Activated CD4-positive, CD25-positive, alpha-beta regulatory T cell (primary cell): ENCODE data around the gene LPP.
A peak's percentile ranks its signal among the peaks of the same experiment; 100 is the strongest.
"Not testable (repeated sequence)": the region's sequence is repeated elsewhere in the genome, so short reads cannot be mapped to it uniquely, and the experiment has no call there.

Source experiments
- DNase-seq, 4 experiments: peaks; one replicate each; lab custom pipeline; 2025; lab: John Stamatoyannopoulos, UW

The LPP gene

GRCh38 chr3:188154014-188154808 lies at the start of gene LPP:
TSS of gene LPP (plus strand) at chr3:188154157. CDS start at chr3:188406121, 251,964 bp downstream.
- DNase-seq: peak; percentile 59 to 72 (median 66)

DNA sequence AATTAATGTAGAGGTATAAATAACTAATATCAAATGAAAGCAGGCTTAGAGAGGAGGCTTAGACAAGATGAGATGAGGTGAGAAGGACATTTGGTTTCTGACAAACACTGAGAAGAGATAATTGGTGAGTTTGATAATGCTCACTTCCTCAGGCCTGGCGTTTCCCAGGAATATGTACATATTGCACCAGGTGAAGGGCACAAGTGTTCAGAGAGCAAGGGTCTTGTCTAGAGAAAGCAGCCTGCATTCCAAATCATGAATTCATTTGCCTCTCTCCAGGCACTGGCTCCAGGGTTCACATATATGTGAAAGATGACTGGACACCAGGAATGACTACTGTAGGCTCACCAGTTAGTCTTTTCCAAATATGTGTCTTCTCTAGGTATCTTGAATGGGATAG lies 48.0 kb upstream of the LPP start:
- no peak for DNase-seq

DNA sequence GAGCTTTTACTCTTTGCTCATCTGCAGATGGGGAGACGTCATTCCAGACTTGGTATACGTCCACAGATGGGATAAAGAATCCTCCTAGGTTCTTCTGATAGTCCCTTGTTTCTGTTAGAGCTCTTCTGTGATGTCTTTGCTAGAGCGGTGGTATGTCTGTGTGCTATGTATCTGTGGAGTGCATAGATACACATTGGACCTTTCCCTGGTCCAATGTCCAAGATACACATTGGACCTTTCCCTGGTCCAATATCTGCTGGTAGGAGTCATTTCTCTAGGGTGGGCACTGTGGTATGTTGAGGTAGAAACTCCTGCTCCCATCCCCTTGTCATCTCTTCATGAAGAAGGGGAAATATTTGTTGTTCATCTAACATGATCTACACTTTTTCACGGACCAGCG lies 47.5 kb upstream of the LPP start:
- DNase-seq: no peak

DNA sequence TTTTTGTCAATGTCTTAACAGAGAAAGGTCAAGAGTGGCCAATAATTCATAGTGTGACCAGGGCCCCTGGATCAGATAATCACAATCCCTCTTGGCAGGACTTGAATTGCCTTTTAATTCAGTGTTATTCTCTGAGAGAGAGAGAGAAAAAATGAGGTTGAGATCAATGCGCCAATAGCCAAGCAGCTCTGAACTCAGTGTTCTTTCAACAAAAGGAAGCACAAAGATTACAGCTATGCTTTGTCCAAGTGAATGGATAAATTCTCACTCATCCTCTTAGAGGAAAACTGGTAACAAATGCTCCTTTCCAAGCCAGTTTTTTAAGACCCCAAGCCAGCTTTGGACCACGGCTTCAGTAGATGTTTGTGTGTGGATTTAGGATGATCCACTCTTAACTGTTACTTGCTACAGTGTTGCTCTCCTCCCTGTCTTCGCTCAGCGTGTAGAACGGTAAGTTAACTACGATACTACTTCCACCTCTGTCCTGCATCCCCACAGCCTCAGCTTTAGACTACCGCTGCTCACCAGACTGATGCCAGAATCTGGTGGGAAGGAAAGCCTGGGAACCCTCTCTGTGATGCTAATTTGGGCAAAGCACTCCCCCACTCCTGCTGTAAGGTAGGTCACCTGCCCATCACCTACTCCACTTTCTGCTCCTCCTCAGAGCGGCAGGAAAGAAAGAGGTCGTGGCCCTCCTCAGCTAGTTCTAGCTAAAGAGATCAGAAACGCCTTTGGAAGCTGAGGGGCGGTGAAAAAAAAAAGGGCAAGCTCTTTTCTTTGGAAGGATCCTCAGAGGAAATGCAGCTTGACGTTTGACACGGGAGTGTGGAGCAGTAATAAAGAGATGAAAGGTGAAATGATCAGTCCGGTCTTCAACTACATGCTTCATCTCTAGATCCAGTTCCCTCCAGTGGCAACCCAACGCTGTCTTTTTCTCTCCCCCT lies 46.8 kb upstream of the LPP start:
- no peak for DNase-seq

DNA sequence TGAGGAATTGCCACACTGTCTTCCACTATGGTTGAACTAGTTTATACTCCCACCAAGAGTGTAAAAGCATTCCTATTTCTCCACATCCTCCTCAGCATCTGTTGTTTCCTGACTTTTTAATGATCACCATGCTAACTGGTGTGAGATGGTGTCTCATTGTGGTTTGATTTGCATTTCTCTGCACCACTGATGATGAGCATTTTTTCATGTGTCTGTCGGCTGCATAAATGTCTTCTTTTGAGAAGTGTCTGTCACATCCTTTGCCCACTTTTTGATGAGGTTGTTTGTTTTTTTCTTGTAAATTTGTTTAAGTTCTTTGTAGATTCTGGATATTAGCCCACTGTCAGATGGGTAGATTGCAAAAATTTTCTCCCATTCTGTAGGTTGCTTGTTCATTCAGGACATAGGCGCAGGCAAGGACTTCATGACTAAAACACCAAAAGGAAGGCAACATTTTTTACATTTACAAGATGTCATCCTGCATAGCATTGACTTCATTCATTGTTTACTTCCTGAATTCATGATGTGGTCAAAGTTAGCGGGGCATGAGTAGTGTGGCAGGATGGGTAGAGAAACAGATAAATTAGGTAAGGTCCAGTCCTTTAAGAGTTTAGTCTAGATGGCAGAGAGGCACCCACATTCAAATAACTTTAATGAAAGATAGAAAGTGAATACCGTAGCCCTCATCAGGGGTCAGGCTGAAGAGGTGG lies 45.1 kb upstream of the LPP start:
- no peak for DNase-seq

DNA sequence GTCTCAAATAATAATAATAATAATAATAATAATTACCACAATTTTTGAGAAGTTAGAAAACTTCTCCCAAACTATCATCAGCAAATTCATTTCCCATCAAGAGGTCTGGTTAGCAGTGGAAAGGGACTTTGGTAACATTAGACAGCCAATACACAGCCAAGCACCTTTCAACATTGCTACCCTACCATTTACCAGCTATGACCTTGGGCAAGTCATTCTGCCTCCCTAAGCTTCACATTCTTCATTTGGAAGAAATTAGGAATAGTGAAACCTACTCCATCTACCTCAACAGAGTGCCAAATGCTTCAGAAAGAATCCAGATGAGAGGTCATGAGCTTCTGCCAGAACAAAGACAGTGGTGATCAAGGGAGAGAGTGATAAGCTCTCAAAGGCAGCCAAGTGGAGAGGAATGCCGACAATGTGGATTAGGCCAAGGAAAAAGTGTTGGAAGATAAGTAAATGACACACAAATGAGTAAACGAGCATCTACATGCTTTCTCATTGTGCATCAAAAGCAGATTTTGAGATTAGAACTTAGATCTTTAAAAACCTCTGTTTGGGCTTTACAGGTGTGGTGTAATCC lies 42.9 kb upstream of the LPP start:
- no peak for DNase-seq

- no peak for DNase-seq
These were observed 40.2 kb upstream of the LPP start for GRCh38 chr3:188113756-188114155.

DNA sequence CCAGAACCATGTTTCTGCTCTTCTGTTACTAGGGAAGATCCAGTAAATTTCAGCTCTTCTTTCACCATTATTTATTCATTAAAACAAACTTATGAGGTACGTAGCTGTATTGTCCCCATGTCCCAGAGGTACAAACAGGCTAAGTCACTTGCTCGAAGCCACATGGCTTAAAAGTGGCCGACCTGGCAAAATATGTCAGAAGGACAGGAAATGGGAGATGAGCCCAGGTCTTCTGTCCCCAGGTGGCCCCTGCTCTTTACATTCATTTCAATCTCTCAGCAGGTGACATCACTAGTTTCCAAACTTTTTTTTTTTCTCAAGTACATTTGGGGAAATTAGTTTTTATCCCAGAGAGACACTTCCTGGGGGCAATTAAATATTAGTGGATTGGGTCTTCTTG lies 34.1 kb upstream of the LPP start:
- DNase-seq: no peak

DNA sequence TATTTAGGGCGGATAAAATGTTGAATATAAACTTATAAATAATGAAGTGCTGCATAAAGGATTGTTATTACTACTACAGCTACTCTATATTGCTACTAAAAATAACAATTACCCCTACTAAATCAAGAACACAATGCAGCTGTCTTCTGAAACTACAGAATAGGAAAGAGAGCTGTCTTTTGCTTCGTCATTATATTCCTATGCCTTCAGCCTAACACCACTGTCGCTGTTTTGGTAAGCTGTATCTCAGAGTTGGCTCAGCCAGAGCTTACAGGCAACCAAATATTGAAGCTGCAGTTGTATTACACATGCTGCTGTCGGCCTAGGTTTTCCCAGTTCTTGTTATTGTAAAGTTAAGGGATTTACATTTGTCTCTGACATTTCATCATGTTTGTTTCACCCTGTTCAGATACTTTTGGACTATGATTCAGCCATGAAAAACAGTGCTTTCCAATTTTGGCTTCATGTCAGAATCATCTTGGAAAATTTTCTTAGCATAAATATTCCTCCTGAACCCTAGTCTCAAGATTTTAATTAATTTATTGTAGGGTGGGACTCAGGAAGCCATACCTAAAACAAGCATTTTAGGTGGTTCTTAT lies 31.3 kb upstream of the LPP start:
- no peak for DNase-seq

- DNase-seq: no peak
These were observed 30.6 kb upstream of the LPP start for GRCh38 chr3:188123170-188123905.

DNA sequence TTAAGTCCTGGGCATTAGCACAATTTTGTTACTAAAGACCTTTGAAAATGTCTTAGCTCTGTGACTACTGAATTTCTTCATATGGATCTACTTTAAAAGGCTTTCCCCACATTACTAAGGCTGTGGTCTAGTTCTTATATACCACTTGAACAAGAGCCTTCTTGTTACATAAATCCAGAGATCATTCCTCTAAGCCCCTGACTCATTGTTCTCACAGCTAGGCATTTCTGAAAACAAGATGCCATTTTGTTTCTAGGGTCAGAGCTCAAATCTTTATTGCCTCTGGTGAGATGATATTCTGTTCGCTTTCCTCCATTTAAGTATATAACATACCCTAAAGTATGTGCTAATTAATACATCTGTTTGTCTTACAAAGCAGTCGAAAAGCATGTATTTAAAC lies 29.8 kb upstream of the LPP start:
- no peak for DNase-seq

GRCh38 chr3:188125076-188125475 lies 28.9 kb upstream of the LPP start:
- no peak for DNase-seq

GRCh38 chr3:188126276-188126675 lies 27.7 kb upstream of the LPP start:
- DNase-seq: no peak

GRCh38 chr3:188126934-188127333 lies 27.0 kb upstream of the LPP start:
- no peak for DNase-seq

- no peak for DNase-seq
These were observed 25.1 kb upstream of the LPP start for GRCh38 chr3:188128905-188129304.

DNA sequence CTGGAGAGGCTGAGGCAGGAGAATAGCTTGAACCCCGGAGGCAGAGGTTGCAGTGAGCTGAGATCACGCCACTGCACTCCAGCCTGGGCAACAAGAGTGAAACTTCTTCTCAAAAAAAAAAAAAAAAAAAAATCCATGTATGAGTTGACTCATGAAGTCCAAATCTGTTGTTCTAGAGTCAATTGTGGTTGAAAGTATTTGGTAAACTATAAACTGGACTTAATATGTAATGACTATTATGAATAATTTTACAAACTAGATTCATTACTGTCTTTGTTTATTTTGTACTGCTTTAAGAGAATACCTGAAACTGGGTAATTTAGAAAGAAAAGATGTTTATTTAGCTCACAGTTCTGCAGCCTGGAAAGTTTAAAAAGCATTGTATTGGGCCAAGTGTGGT lies 22.9 kb upstream of the LPP start:
- not testable (repeated sequence) for DNase-seq

DNA sequence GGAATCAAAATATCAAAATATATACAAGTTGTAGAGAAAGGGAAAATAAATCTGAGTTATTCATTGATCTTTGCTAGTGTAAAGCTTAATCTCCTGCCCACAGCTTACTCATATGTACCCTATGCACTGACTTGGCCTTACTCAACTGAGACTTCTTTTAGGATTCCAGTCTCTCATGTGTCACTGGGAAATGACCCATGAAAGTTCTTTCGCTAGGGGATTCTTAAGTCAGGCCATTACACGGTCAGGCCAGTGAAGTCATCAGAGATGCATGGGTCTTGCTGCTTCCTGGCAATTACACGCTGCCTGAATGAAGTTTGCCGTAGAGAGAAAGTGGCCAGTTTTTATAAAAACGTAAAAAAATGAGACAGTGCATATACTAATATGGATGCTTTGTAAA lies 20.7 kb upstream of the LPP start:
- no peak for DNase-seq

DNA sequence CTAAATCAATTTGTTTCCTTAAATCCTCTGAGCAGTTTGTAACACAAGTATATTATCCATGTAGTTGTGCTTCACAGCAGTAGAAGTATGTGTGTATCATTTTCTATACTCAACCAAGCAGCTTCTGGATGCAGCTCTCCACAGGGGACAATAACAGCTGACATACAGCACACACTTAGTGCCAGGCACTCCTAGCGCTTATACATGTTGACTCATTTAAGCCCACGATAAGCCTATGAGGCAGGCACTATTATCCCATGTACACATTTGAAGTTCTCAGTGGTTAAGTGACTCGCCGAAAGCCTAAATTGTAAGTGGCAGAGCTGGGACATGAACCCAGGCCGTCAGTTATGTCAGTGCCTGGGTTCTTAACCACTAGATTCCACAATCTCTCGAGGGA lies 20.3 kb upstream of the LPP start:
- no peak for DNase-seq

DNA sequence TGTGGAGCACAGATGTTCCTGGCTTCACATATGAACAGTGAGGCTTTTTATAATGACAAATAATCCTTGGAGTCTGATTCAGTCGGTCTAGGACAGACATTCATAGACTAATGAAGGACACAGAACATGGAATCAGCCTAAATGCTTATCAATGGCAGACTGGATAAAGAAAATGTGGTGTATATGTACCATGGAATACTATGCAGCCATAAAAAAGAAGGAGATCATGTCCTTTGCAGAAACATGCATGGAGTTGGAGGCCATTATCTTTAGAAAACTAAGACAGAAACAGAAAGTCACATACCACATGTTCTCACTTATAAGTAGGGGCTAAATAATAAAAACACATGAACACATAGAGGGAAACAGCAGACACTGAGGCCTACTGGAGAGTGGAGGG lies 19.9 kb upstream of the LPP start:
- no peak for DNase-seq

- no peak for DNase-seq
These were observed 19.1 kb upstream of the LPP start for GRCh38 chr3:188134856-188135255.

DNA sequence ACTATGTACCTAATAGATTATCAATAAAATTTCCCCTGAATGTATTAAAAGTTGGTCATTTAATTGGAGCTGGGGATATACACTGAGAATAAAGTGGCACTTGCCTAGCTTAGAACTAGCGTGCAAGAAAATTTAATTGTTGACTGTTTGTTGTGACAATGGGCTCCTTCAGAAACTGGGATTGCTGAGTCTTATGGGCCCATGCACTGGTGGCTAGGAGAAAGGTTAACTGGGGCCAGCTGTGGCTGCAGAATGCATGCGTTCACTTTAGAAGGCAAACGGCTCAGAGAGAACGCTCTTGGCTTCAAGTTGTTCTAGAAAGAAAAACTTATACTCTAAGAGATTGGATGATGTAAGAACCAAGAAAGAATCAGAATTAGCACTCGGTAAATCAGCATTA lies 18.7 kb upstream of the LPP start:
- DNase-seq: no peak
